Measurements from ENCODE around the gene CLIC5.

DNA sequence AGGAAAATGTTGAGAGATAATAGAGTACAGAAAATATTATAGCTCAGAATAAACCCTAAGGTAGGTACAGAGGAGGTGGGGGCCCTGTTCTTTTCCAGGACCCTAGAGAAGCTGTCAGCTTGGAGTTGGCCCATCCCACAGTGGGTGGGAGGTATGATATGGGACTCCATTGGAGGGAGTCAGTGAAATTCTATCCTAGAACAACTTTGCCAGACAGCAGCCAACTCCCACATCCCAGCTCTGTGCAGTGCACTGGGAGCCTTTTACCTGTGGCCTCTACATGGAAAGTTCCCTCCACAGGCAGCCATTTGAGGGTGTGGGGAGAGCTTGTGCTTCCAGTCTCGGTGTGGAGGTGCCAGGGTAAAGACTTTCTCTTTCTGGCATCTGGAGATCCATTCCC, 36.8 kb upstream of the CLIC5 start:
- TF ChIP-seq, protein P1, sequence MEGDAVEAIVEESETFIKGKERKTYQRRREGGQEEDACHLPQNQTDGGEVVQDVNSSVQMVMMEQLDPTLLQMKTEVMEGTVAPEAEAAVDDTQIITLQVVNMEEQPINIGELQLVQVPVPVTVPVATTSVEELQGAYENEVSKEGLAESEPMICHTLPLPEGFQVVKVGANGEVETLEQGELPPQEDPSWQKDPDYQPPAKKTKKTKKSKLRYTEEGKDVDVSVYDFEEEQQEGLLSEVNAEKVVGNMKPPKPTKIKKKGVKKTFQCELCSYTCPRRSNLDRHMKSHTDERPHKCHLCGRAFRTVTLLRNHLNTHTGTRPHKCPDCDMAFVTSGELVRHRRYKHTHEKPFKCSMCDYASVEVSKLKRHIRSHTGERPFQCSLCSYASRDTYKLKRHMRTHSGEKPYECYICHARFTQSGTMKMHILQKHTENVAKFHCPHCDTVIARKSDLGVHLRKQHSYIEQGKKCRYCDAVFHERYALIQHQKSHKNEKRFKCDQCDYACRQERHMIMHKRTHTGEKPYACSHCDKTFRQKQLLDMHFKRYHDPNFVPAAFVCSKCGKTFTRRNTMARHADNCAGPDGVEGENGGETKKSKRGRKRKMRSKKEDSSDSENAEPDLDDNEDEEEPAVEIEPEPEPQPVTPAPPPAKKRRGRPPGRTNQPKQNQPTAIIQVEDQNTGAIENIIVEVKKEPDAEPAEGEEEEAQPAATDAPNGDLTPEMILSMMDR (IDR thresholded peaks at IDR 0.05): no peak
- TF ChIP-seq POLR2A (IDR thresholded peaks at IDR 0.05): no peak
